RCC 7860 (cell line): ENCODE measurements around the gene HLA-DQB1.
"Not testable (repeated sequence)": the region's sequence is repeated elsewhere in the genome, so short reads cannot be mapped to it uniquely, and the experiment has no call there.

Experiments
- DNase-seq: peaks from one replicate; pipeline ENCODE4 v3.0.0-alpha.2; 2015; ENCODE audit warnings: low spot score
- FAIRE-seq: peaks from 2 replicates; lab custom pipeline; 2012; peaks lifted over from hg19 to GRCh38; lab: Jason Lieb, UNC

The HLA-DQB1 gene

GRCh38 chr6:32666420-32667300 is at the start of gene HLA-DQB1:
TSS of gene HLA-DQB1 (minus strand) at chr6:32666657. CDS start at chr6:32666607, 50 bp downstream.
- no peak for DNase-seq

GRCh38 chr6:32713241-32713640 is 46.8 kb upstream of the HLA-DQB1 start:
- no peak for FAIRE-seq
- no peak for DNase-seq

More at GRCh38 chr6:32666420-32667300, at the start of gene HLA-DQB1:
- FAIRE-seq = no peak

GRCh38 chr6:32709625-32710024 is 43.2 kb upstream of the HLA-DQB1 start:
- FAIRE-seq (no peak), DNase-seq (no peak)

GRCh38 chr6:32705164-32705563 is 38.7 kb upstream of the HLA-DQB1 start:
- not testable (repeated sequence) for FAIRE-seq, DNase-seq

- no peak for DNase-seq
- no peak for FAIRE-seq
Observed at GRCh38 chr6:32703347-32703746, 36.9 kb upstream of the HLA-DQB1 start.

- peak; percentile 19 for DNase-seq
- FAIRE-seq = no peak
Observed at GRCh38 chr6:32700391-32701040, 34.1 kb upstream of the HLA-DQB1 start.

GRCh38 chr6:32697031-32697430 is 30.6 kb upstream of the HLA-DQB1 start:
- DNase-seq (no peak), FAIRE-seq (no peak)

- FAIRE-seq = no peak
- peak; percentile 7 for DNase-seq
Observed at GRCh38 chr6:32692019-32692418, 25.6 kb upstream of the HLA-DQB1 start.

- DNase-seq (no peak), FAIRE-seq (no peak)
Observed at GRCh38 chr6:32689531-32690501, 23.4 kb upstream of the HLA-DQB1 start.

- DNase-seq (no peak), FAIRE-seq (no peak)
Observed at GRCh38 chr6:32685603-32686002, 19.1 kb upstream of the HLA-DQB1 start.

- DNase-seq (no peak), FAIRE-seq (no peak)
Observed at GRCh38 chr6:32684246-32684645, 17.8 kb upstream of the HLA-DQB1 start.

- FAIRE-seq (no peak), DNase-seq (no peak)
Observed at GRCh38 chr6:32680055-32680454, 13.6 kb upstream of the HLA-DQB1 start.

- DNase-seq (no peak), FAIRE-seq (no peak)
Observed at GRCh38 chr6:32679492-32679891, 13.0 kb upstream of the HLA-DQB1 start.

GRCh38 chr6:32674123-32674522 is 7.7 kb upstream of the HLA-DQB1 start:
- not testable (repeated sequence) for DNase-seq, FAIRE-seq

GRCh38 chr6:32671908-32672307 is 5.5 kb upstream of the HLA-DQB1 start:
- FAIRE-seq, DNase-seq: not testable (repeated sequence)

GRCh38 chr6:32669893-32670292 is 3.4 kb upstream of the HLA-DQB1 start:
- FAIRE-seq (no peak), DNase-seq (no peak)

- DNase-seq = no peak
- FAIRE-seq = no peak
Observed at GRCh38 chr6:32669240-32669639, 2.8 kb upstream of the HLA-DQB1 start.

- FAIRE-seq (peak; percentile 88), DNase-seq (peak; percentile 79)
Observed at GRCh38 chr6:32668226-32668747, 1.8 kb upstream of the HLA-DQB1 start.

GRCh38 chr6:32665661-32666060 is 796 bp downstream of the HLA-DQB1 start:
- no peak for FAIRE-seq

GRCh38 chr6:32664827-32665362 is 1.6 kb downstream of the HLA-DQB1 start:
- FAIRE-seq (no peak), DNase-seq (no peak)

More at GRCh38 chr6:32665661-32666060, 796 bp downstream of the HLA-DQB1 start:
- no peak for DNase-seq
